ENCODE data around the gene PHETA1. TPM values are rescaled to one million over a fixed set of nuclear protein-coding genes. Genes with fewer than 3 reads are reported as not detected.

PHETA1 gene
- total and polyA plus RNA-seq, 2 donors (not counting 1 experiment from before 2014, with no cell fraction given), result 7.4 to 9.4 TPM

- Histone ChIP-seq H3K4me2 (replicated peaks; ENCODE audit: low read depth, low read length, poor library complexity, severe bottlenecking) (no peak overlapping the region), H3K27me3 (replicated peaks in 1 of 4; ENCODE audit: control extremely low read depth in 1 of 4, control insufficient read depth in 3 of 4, insufficient read depth in 4 of 4, low read length in 3 of 4) (no peaks in the 10 kb centered on the region), H3K79me2 (ENCODE audit: control insufficient read depth, insufficient read depth, low read length) (no peaks in the 10 kb centered on the region), H2AFZ (ENCODE audit: insufficient read depth, low read depth, low read length, poor library complexity, severe bottlenecking) (no peak overlapping the region), H4K20me1 (ENCODE audit: control insufficient read depth, insufficient read depth, low read length, poor library complexity, severe bottlenecking) (no peaks in the 10 kb centered on the region), H3K27ac (ENCODE audit: low read length in 2 of 2) (no peak overlapping the region), H3K4me3 (ENCODE audit: control extremely low read depth in 1 of 5, extremely low read depth in 1 of 5, insufficient read depth in 1 of 5, low read depth in 2 of 5, low read length in 4 of 5) (no peak overlapping the region), H3K9me3 (ENCODE audit: control extremely low read depth in 1 of 3, control insufficient read depth in 2 of 3, insufficient read depth in 1 of 3, low read length in 2 of 3) (no peaks in the 10 kb centered on the region), H3K4me1 (ENCODE audit: control insufficient read depth in 2 of 2, insufficient read depth in 2 of 2, low read length in 2 of 2) (peaks cover 13 to 33% of the 10 kb centered on the region in 2 donors), H3K9ac (ENCODE audit: low read length) (no peak overlapping the region), H3K36me3 (replicated peaks in 1 of 2; ENCODE audit: control extremely low read depth in 1 of 2, control insufficient read depth in 1 of 2, extremely low read depth in 1 of 2, insufficient read depth in 2 of 2, low read length in 1 of 2) (no peaks in the 10 kb centered on the region)
- POLR2A ChIA-PET, result interaction anchor here (0.6 kb wide), 1 partner anchor 42 kb away, joined by 4 read pairs; no protein-coding TSS in a partner anchor
- WGBS (ENCODE audit: insufficient coverage), result 88% methylated on average over 4 of the region's 4 CpGs
- Mint-ChIP-seq H3K9me3 (ENCODE audit: insufficient read depth) (no peaks in the 10 kb centered on the region), H3K4me3 (peak overlapping the region; percentile 45), H3K27ac (no peak overlapping the region), H3K4me1 (peaks cover 36% of the 10 kb centered on the region), H3K27me3 (no peaks in the 10 kb centered on the region)
- DNase-seq (no peak), ATAC-seq (ENCODE audit: low read depth) (no peak)
- no peak for TF ChIP-seq CTCF (IDR thresholded peaks at IDR 0.05)
- TF ChIP-seq EZH2 (IDR thresholded peaks at IDR 0.05; ENCODE audit: borderline replicate concordance, insufficient read depth, low read depth, low read length, poor library complexity, severe bottlenecking), result no peak
- intact Hi-C loops (cut with micrococcal nuclease), result no loop called here
- CTCF ChIA-PET, result interaction anchor here (0.9 to 22.7 kb wide), 6 partner anchors 9 to 130 kb away, joined by 3 to 1472 read pairs (median 34); no protein-coding TSS in a partner anchor
Measured at GRCh38 chr12:111398530-111398929, 29.6 kb upstream of the PHETA1 start.

- Histone ChIP-seq H3K9ac (ENCODE audit: low read length) (peak overlapping the region; percentile 61), H3K27ac (ENCODE audit: low read length in 2 of 2) (no peak overlapping the region), H3K79me2 (ENCODE audit: control insufficient read depth, insufficient read depth, low read length) (no peaks in the 10 kb centered on the region), H3K4me2 (replicated peaks; ENCODE audit: low read depth, low read length, poor library complexity, severe bottlenecking) (peak overlapping the region; percentile 86), H3K9me3 (ENCODE audit: control extremely low read depth in 1 of 3, control insufficient read depth in 2 of 3, insufficient read depth in 1 of 3, low read length in 2 of 3) (no peaks in the 10 kb centered on the region), H4K20me1 (ENCODE audit: control insufficient read depth, insufficient read depth, low read length, poor library complexity, severe bottlenecking) (no peaks in the 10 kb centered on the region), H3K27me3 (replicated peaks in 1 of 4; ENCODE audit: control extremely low read depth in 1 of 4, control insufficient read depth in 3 of 4, insufficient read depth in 4 of 4, low read length in 3 of 4) (no peaks in the 10 kb centered on the region), H3K4me1 (ENCODE audit: control insufficient read depth in 2 of 2, insufficient read depth in 2 of 2, low read length in 2 of 2) (peaks cover 6 to 24% of the 10 kb centered on the region in 2 donors), H2AFZ (ENCODE audit: insufficient read depth, low read depth, low read length, poor library complexity, severe bottlenecking) (peak overlapping the region; percentile 79), H3K4me3 (ENCODE audit: control extremely low read depth in 1 of 5, extremely low read depth in 1 of 5, insufficient read depth in 1 of 5, low read depth in 2 of 5, low read length in 4 of 5) (peak overlapping the region in 4 of 5 experiments; percentile 22 to 56 (median 44)), H3K36me3 (replicated peaks in 1 of 2; ENCODE audit: control extremely low read depth in 1 of 2, control insufficient read depth in 1 of 2, extremely low read depth in 1 of 2, insufficient read depth in 2 of 2, low read length in 1 of 2) (no peaks in the 10 kb centered on the region)
- ChIA-PET POLR2A (interaction anchor here (0.7 to 1.9 kb wide), 6 partner anchors 28 to 131 kb away, joined by 3 to 9 read pairs (median 4); no protein-coding TSS in a partner anchor), CTCF (interaction anchor here (0.6 to 22.7 kb wide), 52 partner anchors 8 to 998 kb away, joined by 3 to 1472 read pairs (median 4); partner anchors contain the start of genes ACAD10, BRAP, PHETA1 and SH2B3)
- DNase-seq (peak; percentile 91), ATAC-seq (ENCODE audit: low read depth) (peak; percentile 91)
- H3K27ac Mint-ChIP-seq, result peak overlapping the region; percentile 63
- H3K4me1 Mint-ChIP-seq, result peaks cover 28% of the 10 kb centered on the region
- peak; percentile 99 for TF ChIP-seq CTCF (IDR thresholded peaks at IDR 0.05)
- no peak for TF ChIP-seq EZH2 (IDR thresholded peaks at IDR 0.05; ENCODE audit: borderline replicate concordance, insufficient read depth, low read depth, low read length, poor library complexity, severe bottlenecking)
- H3K27me3 Mint-ChIP-seq, result no peaks in the 10 kb centered on the region
- intact Hi-C loops (cut with micrococcal nuclease), result loop anchor here (1.0 kb wide), 3 partner anchors 54 to 85 kb away; no protein-coding TSS in a partner anchor
- peak overlapping the region; percentile 86 for H3K4me3 Mint-ChIP-seq
- 7% methylated on average over 27 of the region's 34 CpGs for WGBS (ENCODE audit: insufficient coverage)
- H3K9me3 Mint-ChIP-seq (ENCODE audit: insufficient read depth), result no peaks in the 10 kb centered on the region
Measured at GRCh38 chr12:111396726-111397445, 28.0 kb upstream of the PHETA1 start.
